Nucleus accumbens (tissue), 56 donors: ENCODE measurements around the gene RNFT1.
A peak's percentile ranks its signal among the peaks of the same experiment; 100 is the strongest.
"Not testable (repeated sequence)": the region's sequence is repeated elsewhere in the genome, so short reads cannot be mapped to it uniquely, and the experiment has no call there.

ENCODE experiments used
- DNase-seq, 56 donors: peaks; one replicate each; lab custom pipeline; 2025; lab: John Stamatoyannopoulos, UW

RNFT1 gene

GRCh38 chr17:59964482-59965328 is at the start of gene RNFT1:
Gene RNFT1 (minus strand): TSS chr17:59964740. CDS start chr17:59964663, 77 bp downstream.
- peak in 55 of 56 donors; percentile 24 to 94 (median 80) for DNase-seq

GRCh38 chr17:60009326-60009725 is 44.8 kb upstream of the RNFT1 start:
- DNase-seq: not testable (repeated sequence)

GRCh38 chr17:60008377-60008776 is 43.8 kb upstream of the RNFT1 start:
- not testable (repeated sequence) for DNase-seq

GRCh38 chr17:60006160-60006559 is 41.6 kb upstream of the RNFT1 start:
- DNase-seq: no peak

GRCh38 chr17:60004561-60004960 is 40.0 kb upstream of the RNFT1 start:
- DNase-seq: not testable (repeated sequence)

GRCh38 chr17:60002405-60002804 is 37.9 kb upstream of the RNFT1 start:
- not testable (repeated sequence) for DNase-seq

- DNase-seq: not testable (repeated sequence)
Observed at GRCh38 chr17:59996608-59997007, 32.1 kb upstream of the RNFT1 start.

- not testable (repeated sequence) for DNase-seq
Observed at GRCh38 chr17:59975166-59975565, 10.6 kb upstream of the RNFT1 start.

GRCh38 chr17:59973483-59973882 is 8.9 kb upstream of the RNFT1 start:
- DNase-seq: not testable (repeated sequence)

GRCh38 chr17:59972778-59973177 is 8.2 kb upstream of the RNFT1 start:
- no peak for DNase-seq

GRCh38 chr17:59971771-59972170 is 7.2 kb upstream of the RNFT1 start:
- not testable (repeated sequence) for DNase-seq

GRCh38 chr17:59963738-59964481 is 630 bp downstream of the RNFT1 start:
- DNase-seq: peak in 37 of 56 donors; percentile 14 to 82 (median 53)

GRCh38 chr17:59962739-59963318 is 1.7 kb downstream of the RNFT1 start:
- DNase-seq: no peak

GRCh38 chr17:59959574-59959973 is 5.0 kb downstream of the RNFT1 start:
- not testable (repeated sequence) for DNase-seq

GRCh38 chr17:59954856-59955255 is 9.7 kb downstream of the RNFT1 start:
- DNase-seq: no peak

- no peak for DNase-seq
Observed at GRCh38 chr17:59950049-59950448, 14.5 kb downstream of the RNFT1 start.

- DNase-seq: not testable (repeated sequence)
Observed at GRCh38 chr17:59947310-59947709, 17.2 kb downstream of the RNFT1 start.

GRCh38 chr17:59946433-59946832 is 18.1 kb downstream of the RNFT1 start:
- DNase-seq: not testable (repeated sequence)

GRCh38 chr17:59941131-59941530 is 23.4 kb downstream of the RNFT1 start:
- no peak for DNase-seq

- DNase-seq: not testable (repeated sequence)
Observed at GRCh38 chr17:59940697-59941096, 23.8 kb downstream of the RNFT1 start.

- not testable (repeated sequence) for DNase-seq
Observed at GRCh38 chr17:59933317-59933716, 31.2 kb downstream of the RNFT1 start.
